ENCODE measurements around the gene ZDHHC7. TPM values are rescaled to one million over a fixed set of nuclear protein-coding genes. Genes with fewer than 3 reads are reported as not detected.

ZDHHC7 gene
- polyA plus RNA-seq, 2 of the 4 experiments (the other 2 are of a cell fraction) = 42.3 to 58.0 TPM

- CTCF ChIA-PET = interaction anchor here (0.7 to 3.4 kb wide), 8 partner anchors 10 to 282 kb away, joined by 3 to 21 read pairs (median 4); no protein-coding TSS in a partner anchor
Observed at GRCh38 chr16:85005285-85006069, 5.9 kb downstream of the ZDHHC7 start.

DNA sequence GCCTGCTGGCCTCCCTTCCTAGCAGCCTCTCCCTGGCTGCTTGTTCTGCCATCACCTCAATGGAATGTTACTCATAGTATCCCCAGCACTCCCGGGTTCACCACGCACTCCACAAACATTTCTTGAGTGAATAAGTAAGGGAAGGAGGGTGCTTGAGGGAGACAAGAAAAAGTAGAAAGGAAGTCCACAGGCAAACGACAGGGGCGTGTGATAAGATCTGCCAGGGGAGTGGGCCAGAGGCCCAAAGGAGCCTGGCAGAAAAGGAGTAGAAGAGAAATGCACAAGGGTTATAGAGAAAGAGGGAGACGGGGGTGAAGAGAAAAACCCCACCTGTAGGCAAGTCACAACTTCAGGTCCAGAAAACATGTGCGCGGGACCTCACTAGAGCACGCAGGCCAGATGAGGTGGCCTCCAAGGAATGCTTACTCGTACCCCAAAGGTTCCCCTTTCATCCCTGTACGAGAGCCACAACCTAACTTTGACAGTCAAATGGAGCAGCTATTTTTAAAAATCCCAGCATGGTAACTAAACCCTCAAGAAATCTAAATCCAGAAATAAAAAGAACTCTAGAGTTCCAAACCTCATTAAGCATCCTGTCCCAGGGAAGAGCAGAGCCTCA is 6.6 kb downstream of the ZDHHC7 start:
- ATAC-seq = peak; percentile 78 to 82

More at GRCh38 chr16:85005285-85006069, 5.9 kb downstream of the ZDHHC7 start:
- H3K4me1 ChIP-seq = peaks cover 83% of the 10 kb centered on the region
- H3K9me3 ChIP-seq = no peaks in the 10 kb centered on the region
- TF ChIP-seq CBX8 (IDR thresholded peaks at IDR 0.05) = no peak
- peak; percentile 76 for TF ChIP-seq USF2 (IDR thresholded peaks at IDR 0.05)
- no peak for TF ChIP-seq HES2 (IDR thresholded peaks at IDR 0.05)
- no peak for TF ChIP-seq FOSB (CRISPR knock-in tag; IDR thresholded peaks at IDR 0.05)
- FAIRE-seq (no peak), DNase-seq (ENCODE audit: low read depth in 1 of 2, low spot score in 1 of 2) (no peak), ATAC-seq (peak; percentile 30 to 45; a peak in 5 of 6 replicates)
- peak overlapping the region; percentile 76 for H3K4me2 ChIP-seq
- POLR2A ChIA-PET = interaction anchor here (0.7 to 2.2 kb wide), 3 partner anchors 11 to 22 kb away, joined by 3 to 9 read pairs (median 3); partner anchors contain the start of gene KIAA0513
- H3K4me3 ChIP-seq = peak overlapping the region; percentile 1; the same call in 1 of the 3 replicates
- peak overlapping the region; percentile 79 to 90 for H3K27ac ChIP-seq
- WGBS (ENCODE audit: missing lambda C conversion rate) = 36% methylated on average over 11 of the region's 11 CpGs

DNA sequence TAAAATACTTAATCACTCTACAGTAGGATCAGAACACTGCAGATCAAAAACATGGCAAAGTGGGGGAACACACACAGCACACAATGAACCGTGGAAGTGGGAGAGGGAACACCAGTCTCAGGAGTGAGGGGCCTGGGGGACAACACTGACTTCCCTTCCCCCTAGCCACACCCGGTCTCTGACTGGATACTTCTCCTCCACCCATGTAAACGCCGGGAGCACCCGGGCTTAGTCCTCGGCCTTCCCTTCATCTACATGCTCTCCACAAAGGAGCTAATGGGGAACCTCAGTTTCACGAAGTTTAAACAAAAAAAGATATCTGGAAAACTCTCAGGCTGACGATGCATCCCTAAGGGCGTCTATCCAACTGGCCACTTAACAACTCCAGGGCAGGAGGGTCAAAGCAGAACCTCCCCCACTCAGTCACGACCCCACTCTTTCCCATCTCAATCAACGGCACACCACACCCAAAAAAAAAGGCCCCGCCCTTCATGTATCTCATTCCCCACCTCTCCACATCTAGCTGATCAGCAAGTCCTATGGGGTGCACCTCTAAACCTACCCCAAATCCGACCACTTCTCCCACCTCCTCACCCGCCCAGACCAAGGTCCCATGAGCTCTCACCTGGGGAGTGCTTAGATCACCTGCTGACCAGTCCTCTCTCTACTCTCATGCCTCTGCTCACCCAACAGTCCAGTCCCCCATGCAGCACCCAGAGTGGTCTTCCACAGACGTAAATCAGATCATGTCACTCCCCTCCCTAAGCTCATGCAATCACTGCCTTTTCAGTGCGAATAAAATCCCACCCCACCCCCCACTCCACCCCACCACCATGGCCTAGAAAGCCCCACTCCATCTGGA is 7.4 kb downstream of the ZDHHC7 start:
- H3K4me2 ChIP-seq = peak overlapping the region; percentile 76
- DNase-seq (ENCODE audit: low read depth in 1 of 2, low spot score in 1 of 2) (no peak), ATAC-seq (peak; percentile 3 to 16; a peak in 4 of 6 replicates), FAIRE-seq (no peak)
- H3K27ac ChIP-seq = peak overlapping the region; percentile 79 to 90
- TF ChIP-seq MYC (IDR thresholded peaks at IDR 0.05; ENCODE audit: borderline replicate concordance, low read length) (no peak), HOXA7 (CRISPR knock-in tag; IDR thresholded peaks at IDR 0.05) (no peak), EHMT2 (IDR thresholded peaks at IDR 0.05; ENCODE audit: low read depth) (no peak), JUN (IDR thresholded peaks at IDR 0.05) (no peak), USF2 (IDR thresholded peaks at IDR 0.05) (no peak), FOSL2 (IDR thresholded peaks at IDR 0.05) (no peak), FOSL2 (CRISPR knock-in tag; IDR thresholded peaks at IDR 0.05) (no peak), SMC3 (IDR thresholded peaks at IDR 0.05) (no peak), ZC3H11A (IDR thresholded peaks at IDR 0.05) (no peak), POLR2AphosphoS2 (conservative IDR thresholded peaks at IDR 0.05; ENCODE audit: low read length) (no peak)
- WGBS (ENCODE audit: missing lambda C conversion rate) = 32% methylated on average over 16 of the region's 16 CpGs
- ChIA-PET POLR2A (interaction anchor here (0.5 to 2.2 kb wide), 4 partner anchors 9 to 24 kb away, joined by 3 to 9 read pairs (median 3); partner anchors contain the start of gene KIAA0513), CTCF (interaction anchor here (0.9 to 3.4 kb wide), 7 partner anchors 8 to 88 kb away, joined by 3 to 21 read pairs (median 4); no protein-coding TSS in a partner anchor)
- H3K4me1 ChIP-seq = peaks cover 87% of the 10 kb centered on the region
- peak overlapping the region; percentile 9; the same call in 1 of the 3 replicates for H3K4me3 ChIP-seq
- H3K9me3 ChIP-seq = no peaks in the 10 kb centered on the region

More for the DNA sequence above, 6.6 kb downstream of the ZDHHC7 start:
- ChIA-PET POLR2A (interaction anchor here (0.7 to 2.2 kb wide), 3 partner anchors 10 to 23 kb away, joined by 3 to 9 read pairs (median 3); partner anchors contain the start of gene KIAA0513), CTCF (interaction anchor here (0.9 to 3.4 kb wide), 8 partner anchors 9 to 87 kb away, joined by 3 to 21 read pairs (median 6); no protein-coding TSS in a partner anchor)
- TF ChIP-seq GATA3 (IDR thresholded peaks at IDR 0.05; ENCODE audit: borderline replicate concordance) (peak; percentile 48; the same call in 1 of the 2 replicates), ZNF302 (CRISPR knock-in tag; IDR thresholded peaks at IDR 0.05) (no peak), KDM5A (IDR thresholded peaks at IDR 0.05) (no peak), PHF8 (IDR thresholded peaks at IDR 0.05; ENCODE audit: borderline replicate concordance, low read depth) (no peak), NR3C1 (IDR thresholded peaks at IDR 0.05) (no peak), FOSL2 (IDR thresholded peaks at IDR 0.05) (no peak), FOSL2 (CRISPR knock-in tag; IDR thresholded peaks at IDR 0.05) (0 out of 2 replicates have a peak, but pooled peaks have one; percentile 12), MAX (IDR thresholded peaks at IDR 0.05) (peak; percentile 44; the same call in 1 of the 2 replicates)
- 20% methylated on average over 10 of the region's 10 CpGs for WGBS (ENCODE audit: missing lambda C conversion rate)
- peaks cover 84% of the 10 kb centered on the region for H3K4me1 ChIP-seq
- peak; percentile 71 to 77 for DNase-seq (ENCODE audit: low read depth in 1 of 2, low spot score in 1 of 2)
- H3K27ac ChIP-seq = peak overlapping the region; percentile 79 to 90
- FAIRE-seq = no peak
- H3K4me3 ChIP-seq = peak overlapping the region; percentile 9; the same call in 1 of the 3 replicates
- no peaks in the 10 kb centered on the region for H3K9me3 ChIP-seq
- peak overlapping the region; percentile 76 for H3K4me2 ChIP-seq
